WTC11 (cell line): ENCODE measurements around the gene UGGT2. TPM values are rescaled to one million over a fixed set of nuclear protein-coding genes. Genes with fewer than 3 reads are reported as not detected.

ENCODE experiments used
- ATAC-seq: fragments of 200-7000 bp; cut with Tn5 transposase; 2 replicates; pipeline ENCODE4 v1.10.0; 2021; ENCODE audit warnings: mild to moderate bottlenecking, moderate library complexity
- CTCF ChIA-PET: fragments of 300-600 bp; sonication (Branson Sonifier 250); formaldehyde crosslinking; loops from one replicate; lab custom pipeline; 2021; ENCODE audit warnings: antibody characterized with exemption; lab: Charles Lee
- POLR2A ChIA-PET: fragments of 350-600 bp; sonication (Branson Sonifier 250); formaldehyde crosslinking; loops from one replicate; lab custom pipeline; 2021; ENCODE audit warnings: antibody characterized with exemption; lab: Charles Lee
- DNase-seq: peaks from one replicate; pipeline ENCODE4 v3.0.0; 2021; ENCODE audit warnings: low spot score
- H3K27ac Mint-ChIP-seq: 2 replicates; pipeline ENCODE4 v1.8.0; 2021; ENCODE audit warnings: mixed read lengths
- H3K27me3 Mint-ChIP-seq: 2 replicates; pipeline ENCODE4 v1.8.0; 2021; ENCODE audit warnings: low read depth, mild to moderate bottlenecking, moderate library complexity, mixed read lengths
- H3K36me3 Mint-ChIP-seq: 2 replicates; pipeline ENCODE4 v1.8.0; 2021; ENCODE audit warnings: mixed read lengths
- H3K4me1 Mint-ChIP-seq: 2 replicates; pipeline ENCODE4 v1.8.0; 2022; ENCODE audit warnings: mixed read lengths
- H3K4me3 Mint-ChIP-seq: 2 replicates; pipeline ENCODE4 v1.8.0; 2021; ENCODE audit warnings: mild to moderate bottlenecking, moderate library complexity, mixed read lengths
- H3K9me3 Mint-ChIP-seq: 2 replicates; pipeline ENCODE4 v1.8.0; 2021; ENCODE audit warnings: mixed read lengths
- FOXK1 ChIP-seq: sonication (generic); formaldehyde crosslinking; IDR thresholded peaks from 2 replicates; pipeline ENCODE4 v1.8.0; 2022; ENCODE audit warnings: mild to moderate bottlenecking, moderate library complexity, missing genetic modification reagents
- GABPB1 ChIP-seq: sonication (generic); formaldehyde crosslinking; IDR thresholded peaks from 2 replicates; pipeline ENCODE4 v1.8.1; 2023; ENCODE audit warnings: mild to moderate bottlenecking, missing genetic modification reagents
- MYBL2 ChIP-seq: sonication (generic); formaldehyde crosslinking; IDR thresholded peaks from 2 replicates; pipeline ENCODE4 v1.8.1; 2023; ENCODE audit warnings: mild to moderate bottlenecking, moderate library complexity, missing genetic modification reagents
- NFATC4 ChIP-seq: fragments of 250-450 bp; sonication (Bioruptor Pico); IDR thresholded peaks from 2 replicates; pipeline ENCODE4 v1.9.0; 2021; ENCODE audit warnings: mild to moderate bottlenecking
- ZNF219 ChIP-seq: sonication (generic); formaldehyde crosslinking; IDR thresholded peaks from 2 replicates; pipeline ENCODE4 v1.8.0; 2023; ENCODE audit warnings: missing genetic modification reagents, mild to moderate bottlenecking, borderline replicate concordance
- total RNA-seq: library from RNA; stranded (reverse); gene quantifications from 3 replicates; pipeline ENCODE4 v1.2.3, GENCODE V29; 2021
- TF ChIP-seq, protein P1 (sequence below): sonication (generic); formaldehyde crosslinking; IDR thresholded peaks from 2 replicates; pipeline ENCODE4 v1.8.1; 2023; ENCODE audit warnings: mild to moderate bottlenecking, moderate library complexity, missing genetic modification reagents
- TF ChIP-seq, protein P2 (sequence below): sonication (generic); formaldehyde crosslinking; conservative IDR thresholded peaks from 2 replicates; pipeline ENCODE4 v1.8.1; 2022; ENCODE audit warnings: mild to moderate bottlenecking, missing genetic modification reagents
- TF ChIP-seq, protein P3 (sequence below): fragments of 250-450 bp; sonication (Bioruptor Pico); IDR thresholded peaks from 2 replicates; pipeline ENCODE4 v1.9.0; 2021; ENCODE audit warnings: mild to moderate bottlenecking
- TF ChIP-seq, protein P4 (sequence below): sonication (generic); formaldehyde crosslinking; IDR thresholded peaks from 2 replicates; pipeline ENCODE4 v1.8.1; 2023; ENCODE audit warnings: mild to moderate bottlenecking, missing genetic modification reagents, moderate library complexity
- TF ChIP-seq, protein P5 (sequence below): sonication (generic); formaldehyde crosslinking; IDR thresholded peaks from 2 replicates; pipeline ENCODE4 v1.8.1; 2022; ENCODE audit warnings: low read depth, missing genetic modification reagents, borderline replicate concordance
- TF ChIP-seq, protein P6 (sequence below): fragments of 250-450 bp; sonication (Bioruptor Pico); IDR thresholded peaks from 2 replicates; pipeline ENCODE4 v2.1.2; 2022; ENCODE audit warnings: mild to moderate bottlenecking, moderate library complexity
- TF ChIP-seq, protein P7 (sequence below): sonication (generic); formaldehyde crosslinking; IDR thresholded peaks from 2 replicates; pipeline ENCODE4 v1.8.1; 2023; ENCODE audit warnings: mild to moderate bottlenecking, missing genetic modification reagents

Gene UGGT2
- total RNA-seq, 1 experiment from 2014 or later, result 31.1 TPM

DNA sequence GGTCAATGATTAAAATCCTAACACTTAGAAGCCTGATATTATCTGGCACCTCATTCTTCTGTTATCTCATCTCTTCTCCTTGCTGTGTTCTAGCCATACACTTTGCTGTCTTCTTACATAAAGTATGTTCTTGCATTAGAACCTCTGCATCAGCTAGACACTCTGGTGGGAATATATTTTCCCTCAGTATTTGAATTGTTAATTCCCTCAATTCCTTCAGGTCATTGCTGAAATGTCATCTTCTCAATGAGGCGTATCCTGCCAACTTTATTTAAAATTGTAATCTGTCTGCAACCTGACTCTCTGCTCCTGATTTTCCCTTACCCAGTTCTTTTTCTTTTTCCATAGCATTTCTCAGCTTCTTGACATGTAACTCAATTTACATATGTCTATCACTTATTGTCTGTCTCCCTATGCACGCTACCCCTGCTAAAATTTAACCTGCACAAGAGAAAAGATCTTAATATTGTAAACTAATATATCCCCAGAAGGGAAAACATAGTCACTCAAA lies 138.2 kb downstream of the UGGT2 start (continued):
- TF ChIP-seq, protein P1, sequence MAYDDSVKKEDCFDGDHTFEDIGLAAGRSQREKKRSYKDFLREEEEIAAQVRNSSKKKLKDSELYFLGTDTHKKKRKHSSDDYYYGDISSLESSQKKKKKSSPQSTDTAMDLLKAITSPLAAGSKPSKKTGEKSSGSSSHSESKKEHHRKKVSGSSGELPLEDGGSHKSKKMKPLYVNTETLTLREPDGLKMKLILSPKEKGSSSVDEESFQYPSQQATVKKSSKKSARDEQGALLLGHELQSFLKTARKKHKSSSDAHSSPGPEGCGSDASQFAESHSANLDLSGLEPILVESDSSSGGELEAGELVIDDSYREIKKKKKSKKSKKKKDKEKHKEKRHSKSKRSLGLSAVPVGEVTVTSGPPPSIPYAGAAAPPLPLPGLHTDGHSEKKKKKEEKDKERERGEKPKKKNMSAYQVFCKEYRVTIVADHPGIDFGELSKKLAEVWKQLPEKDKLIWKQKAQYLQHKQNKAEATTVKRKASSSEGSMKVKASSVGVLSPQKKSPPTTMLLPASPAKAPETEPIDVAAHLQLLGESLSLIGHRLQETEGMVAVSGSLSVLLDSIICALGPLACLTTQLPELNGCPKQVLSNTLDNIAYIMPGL (CRISPR knock-in tag), result no peak
- TF ChIP-seq, protein P2, sequence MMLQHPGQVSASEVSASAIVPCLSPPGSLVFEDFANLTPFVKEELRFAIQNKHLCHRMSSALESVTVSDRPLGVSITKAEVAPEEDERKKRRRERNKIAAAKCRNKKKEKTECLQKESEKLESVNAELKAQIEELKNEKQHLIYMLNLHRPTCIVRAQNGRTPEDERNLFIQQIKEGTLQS, result no peak
- TF ChIP-seq GABPB1 (CRISPR knock-in tag) (no peak), ZNF219 (CRISPR knock-in tag) (no peak)
- TF ChIP-seq, protein P3, sequence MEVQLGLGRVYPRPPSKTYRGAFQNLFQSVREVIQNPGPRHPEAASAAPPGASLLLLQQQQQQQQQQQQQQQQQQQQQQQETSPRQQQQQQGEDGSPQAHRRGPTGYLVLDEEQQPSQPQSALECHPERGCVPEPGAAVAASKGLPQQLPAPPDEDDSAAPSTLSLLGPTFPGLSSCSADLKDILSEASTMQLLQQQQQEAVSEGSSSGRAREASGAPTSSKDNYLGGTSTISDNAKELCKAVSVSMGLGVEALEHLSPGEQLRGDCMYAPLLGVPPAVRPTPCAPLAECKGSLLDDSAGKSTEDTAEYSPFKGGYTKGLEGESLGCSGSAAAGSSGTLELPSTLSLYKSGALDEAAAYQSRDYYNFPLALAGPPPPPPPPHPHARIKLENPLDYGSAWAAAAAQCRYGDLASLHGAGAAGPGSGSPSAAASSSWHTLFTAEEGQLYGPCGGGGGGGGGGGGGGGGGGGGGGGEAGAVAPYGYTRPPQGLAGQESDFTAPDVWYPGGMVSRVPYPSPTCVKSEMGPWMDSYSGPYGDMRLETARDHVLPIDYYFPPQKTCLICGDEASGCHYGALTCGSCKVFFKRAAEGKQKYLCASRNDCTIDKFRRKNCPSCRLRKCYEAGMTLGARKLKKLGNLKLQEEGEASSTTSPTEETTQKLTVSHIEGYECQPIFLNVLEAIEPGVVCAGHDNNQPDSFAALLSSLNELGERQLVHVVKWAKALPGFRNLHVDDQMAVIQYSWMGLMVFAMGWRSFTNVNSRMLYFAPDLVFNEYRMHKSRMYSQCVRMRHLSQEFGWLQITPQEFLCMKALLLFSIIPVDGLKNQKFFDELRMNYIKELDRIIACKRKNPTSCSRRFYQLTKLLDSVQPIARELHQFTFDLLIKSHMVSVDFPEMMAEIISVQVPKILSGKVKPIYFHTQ (CRISPR knock-in tag), result no peak
- TF ChIP-seq, protein P4, sequence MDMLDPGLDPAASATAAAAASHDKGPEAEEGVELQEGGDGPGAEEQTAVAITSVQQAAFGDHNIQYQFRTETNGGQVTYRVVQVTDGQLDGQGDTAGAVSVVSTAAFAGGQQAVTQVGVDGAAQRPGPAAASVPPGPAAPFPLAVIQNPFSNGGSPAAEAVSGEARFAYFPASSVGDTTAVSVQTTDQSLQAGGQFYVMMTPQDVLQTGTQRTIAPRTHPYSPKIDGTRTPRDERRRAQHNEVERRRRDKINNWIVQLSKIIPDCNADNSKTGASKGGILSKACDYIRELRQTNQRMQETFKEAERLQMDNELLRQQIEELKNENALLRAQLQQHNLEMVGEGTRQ (CRISPR knock-in tag), result no peak
- TF ChIP-seq, protein P5, sequence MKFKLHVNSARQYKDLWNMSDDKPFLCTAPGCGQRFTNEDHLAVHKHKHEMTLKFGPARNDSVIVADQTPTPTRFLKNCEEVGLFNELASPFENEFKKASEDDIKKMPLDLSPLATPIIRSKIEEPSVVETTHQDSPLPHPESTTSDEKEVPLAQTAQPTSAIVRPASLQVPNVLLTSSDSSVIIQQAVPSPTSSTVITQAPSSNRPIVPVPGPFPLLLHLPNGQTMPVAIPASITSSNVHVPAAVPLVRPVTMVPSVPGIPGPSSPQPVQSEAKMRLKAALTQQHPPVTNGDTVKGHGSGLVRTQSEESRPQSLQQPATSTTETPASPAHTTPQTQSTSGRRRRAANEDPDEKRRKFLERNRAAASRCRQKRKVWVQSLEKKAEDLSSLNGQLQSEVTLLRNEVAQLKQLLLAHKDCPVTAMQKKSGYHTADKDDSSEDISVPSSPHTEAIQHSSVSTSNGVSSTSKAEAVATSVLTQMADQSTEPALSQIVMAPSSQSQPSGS (CRISPR knock-in tag), result no peak
- TF ChIP-seq, all 79 proteins: peak for 0

DNA sequence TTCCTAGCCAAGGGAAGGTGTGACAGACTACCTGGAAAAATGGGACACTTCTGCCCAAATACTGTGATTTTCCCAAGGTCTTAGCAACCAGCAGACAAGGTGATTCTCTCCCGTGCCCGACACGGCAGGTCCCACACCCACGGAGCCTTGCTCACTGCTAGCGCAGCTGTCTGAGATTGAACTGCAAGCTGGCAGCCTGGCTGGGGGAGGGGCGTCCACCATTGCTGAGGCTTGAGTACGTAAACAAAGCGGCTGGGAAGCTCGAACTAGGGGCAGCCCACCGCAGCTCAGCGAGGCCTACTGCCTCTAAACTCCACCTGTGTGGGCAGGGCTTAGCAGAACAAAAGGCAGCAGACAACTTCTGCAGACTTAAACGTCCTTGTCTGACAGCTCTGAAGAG lies 146.2 kb downstream of the UGGT2 start:
- Mint-ChIP-seq H3K4me1 (no peaks in the 10 kb centered on the region), H3K27me3 (no peaks in the 10 kb centered on the region), H3K27ac (no peak overlapping the region), H3K36me3 (peaks cover 51% of the 10 kb centered on the region), H3K9me3 (peaks cover 40% of the 10 kb centered on the region), H3K4me3 (no peak overlapping the region)
- DNase-seq (peak; percentile 13), ATAC-seq (no peak)
- no peak for TF ChIP-seq MYBL2 (CRISPR knock-in tag)
- TF ChIP-seq NFATC4 (CRISPR knock-in tag), result no peak
- TF ChIP-seq, protein P6, sequence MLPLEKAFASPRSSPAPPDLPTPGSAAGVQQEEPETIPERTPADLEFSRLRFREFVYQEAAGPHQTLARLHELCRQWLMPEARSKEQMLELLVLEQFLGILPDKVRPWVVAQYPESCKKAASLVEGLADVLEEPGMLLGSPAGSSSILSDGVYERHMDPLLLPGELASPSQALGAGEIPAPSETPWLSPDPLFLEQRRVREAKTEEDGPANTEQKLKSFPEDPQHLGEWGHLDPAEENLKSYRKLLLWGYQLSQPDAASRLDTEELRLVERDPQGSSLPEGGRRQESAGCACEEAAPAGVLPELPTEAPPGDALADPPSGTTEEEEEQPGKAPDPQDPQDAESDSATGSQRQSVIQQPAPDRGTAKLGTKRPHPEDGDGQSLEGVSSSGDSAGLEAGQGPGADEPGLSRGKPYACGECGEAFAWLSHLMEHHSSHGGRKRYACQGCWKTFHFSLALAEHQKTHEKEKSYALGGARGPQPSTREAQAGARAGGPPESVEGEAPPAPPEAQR (CRISPR knock-in tag), result no peak
- no peak for TF ChIP-seq FOXK1 (CRISPR knock-in tag)
- TF ChIP-seq, protein P7, sequence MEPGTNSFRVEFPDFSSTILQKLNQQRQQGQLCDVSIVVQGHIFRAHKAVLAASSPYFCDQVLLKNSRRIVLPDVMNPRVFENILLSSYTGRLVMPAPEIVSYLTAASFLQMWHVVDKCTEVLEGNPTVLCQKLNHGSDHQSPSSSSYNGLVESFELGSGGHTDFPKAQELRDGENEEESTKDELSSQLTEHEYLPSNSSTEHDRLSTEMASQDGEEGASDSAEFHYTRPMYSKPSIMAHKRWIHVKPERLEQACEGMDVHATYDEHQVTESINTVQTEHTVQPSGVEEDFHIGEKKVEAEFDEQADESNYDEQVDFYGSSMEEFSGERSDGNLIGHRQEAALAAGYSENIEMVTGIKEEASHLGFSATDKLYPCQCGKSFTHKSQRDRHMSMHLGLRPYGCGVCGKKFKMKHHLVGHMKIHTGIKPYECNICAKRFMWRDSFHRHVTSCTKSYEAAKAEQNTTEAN (CRISPR knock-in tag), result no peak
- TF ChIP-seq, protein P4 (CRISPR knock-in tag), result no peak
- CTCF ChIA-PET, result interaction anchor here (1.6 kb wide), 1 partner anchor 74 kb away, joined by 3 read pairs; no protein-coding TSS in a partner anchor
- POLR2A ChIA-PET, result interaction anchor here (0.7 kb wide), 1 partner anchor 44 kb away, joined by 3 read pairs; no protein-coding TSS in a partner anchor
